ENCODE data around the gene AGBL5. TPM values are rescaled to one million over a fixed set of nuclear protein-coding genes. Genes with fewer than 3 reads are reported as not detected.

Gene AGBL5
- total RNA-seq, 2 donors from 2014 or later = 56.9 to 76.1 TPM

- 94 to 97% methylated on average over 36 to 38 of the region's 38 CpGs for WGBS, 2 experiments (ENCODE audit: insufficient coverage in 1 of 2, insufficient read length in 1 of 2)
- no peaks in the 10 kb centered on the region for H3K9me3 Mint-ChIP-seq
- Histone ChIP-seq H3K9me3 (ENCODE audit: control insufficient read depth, low read length) (no peaks in the 10 kb centered on the region), H3K27ac (ENCODE audit: low read depth, low read length) (no peak overlapping the region), H3K4me3 (ENCODE audit: low read length) (no peak overlapping the region), H3K36me3 (ENCODE audit: control insufficient read depth, insufficient read depth, low read length) (no peaks in the 10 kb centered on the region), H3K4me1 (ENCODE audit: control insufficient read depth, insufficient read depth, low read length) (no peaks in the 10 kb centered on the region), H3K27me3 (ENCODE audit: control insufficient read depth, insufficient read depth, low read length, poor library complexity, severe bottlenecking) (peaks cover 6% of the 10 kb centered on the region), H3K9ac (ENCODE audit: extremely low read depth, low read length, poor library complexity, severe bottlenecking) (no peak overlapping the region)
- no peaks in the 10 kb centered on the region for H3K36me3 Mint-ChIP-seq (ENCODE audit: low read depth)
- no peak for TF ChIP-seq CTCF (conservative IDR thresholded peaks at IDR 0.05)
- H3K4me3 Mint-ChIP-seq = no peak overlapping the region
- no peak overlapping the region for H3K27ac Mint-ChIP-seq
- peaks cover 14% of the 10 kb centered on the region for H3K4me1 Mint-ChIP-seq
- DNase-seq = no peak
- peaks cover 13% of the 10 kb centered on the region for H3K27me3 Mint-ChIP-seq (ENCODE audit: insufficient read depth)
These were observed 30.7 kb downstream of the AGBL5 start for GRCh38 chr2:27081984-27082772.

GRCh38 chr2:27082773-27083409 lies 31.4 kb downstream of the AGBL5 start:
- Mint-ChIP-seq H3K4me3 (no peak overlapping the region), H3K27ac (no peak overlapping the region), H3K27me3 (ENCODE audit: insufficient read depth) (peaks cover 18% of the 10 kb centered on the region), H3K4me1 (peaks cover 14% of the 10 kb centered on the region), H3K36me3 (ENCODE audit: low read depth) (no peaks in the 10 kb centered on the region), H3K9me3 (no peaks in the 10 kb centered on the region)
- Histone ChIP-seq H3K4me1 (ENCODE audit: control insufficient read depth, insufficient read depth, low read length) (no peaks in the 10 kb centered on the region), H3K9ac (ENCODE audit: extremely low read depth, low read length, poor library complexity, severe bottlenecking) (no peak overlapping the region), H3K27me3 (ENCODE audit: control insufficient read depth, insufficient read depth, low read length, poor library complexity, severe bottlenecking) (peaks cover 13% of the 10 kb centered on the region), H3K9me3 (ENCODE audit: control insufficient read depth, low read length) (no peaks in the 10 kb centered on the region), H3K36me3 (ENCODE audit: control insufficient read depth, insufficient read depth, low read length) (no peaks in the 10 kb centered on the region), H3K4me3 (ENCODE audit: low read length) (no peak overlapping the region), H3K27ac (ENCODE audit: low read depth, low read length) (no peak overlapping the region)
- no peak for DNase-seq
- no peak for TF ChIP-seq CTCF (conservative IDR thresholded peaks at IDR 0.05)
- 93 to 98% methylated on average over 9 to 27 of the region's 27 CpGs for WGBS, 2 experiments (ENCODE audit: insufficient coverage in 1 of 2, insufficient read length in 1 of 2)

GRCh38 chr2:27083410-27084296 lies 32.2 kb downstream of the AGBL5 start:
- Mint-ChIP-seq H3K4me3 (no peak overlapping the region), H3K27me3 (ENCODE audit: insufficient read depth) (peaks cover 24% of the 10 kb centered on the region), H3K9me3 (no peaks in the 10 kb centered on the region), H3K27ac (no peak overlapping the region), H3K36me3 (ENCODE audit: low read depth) (no peaks in the 10 kb centered on the region), H3K4me1 (peaks cover 10% of the 10 kb centered on the region)
- Histone ChIP-seq H3K4me1 (ENCODE audit: control insufficient read depth, insufficient read depth, low read length) (no peaks in the 10 kb centered on the region), H3K27ac (ENCODE audit: low read depth, low read length) (no peak overlapping the region), H3K4me3 (ENCODE audit: low read length) (no peak overlapping the region), H3K36me3 (ENCODE audit: control insufficient read depth, insufficient read depth, low read length) (no peaks in the 10 kb centered on the region), H3K9me3 (ENCODE audit: control insufficient read depth, low read length) (no peaks in the 10 kb centered on the region), H3K9ac (ENCODE audit: extremely low read depth, low read length, poor library complexity, severe bottlenecking) (no peak overlapping the region), H3K27me3 (ENCODE audit: control insufficient read depth, insufficient read depth, low read length, poor library complexity, severe bottlenecking) (peaks cover 21% of the 10 kb centered on the region)
- DNase-seq = no peak
- no peak for TF ChIP-seq CTCF (conservative IDR thresholded peaks at IDR 0.05)
- 89 to 94% methylated on average over 17 to 20 of the region's 20 CpGs for WGBS, 2 experiments (ENCODE audit: insufficient coverage in 1 of 2, insufficient read length in 1 of 2)

All from endodermal cell (in vitro differentiated cells).